Subcutaneous abdominal adipose tissue (tissue), 5 donors: ENCODE measurements around the gene ITGB7.
"Not testable (repeated sequence)": the region's sequence is repeated elsewhere in the genome, so short reads cannot be mapped to it uniquely, and the experiment has no call there.

Experiments used
- H3K27ac ChIP-seq: one replicate; pipeline ENCODE4 v1.7.0; 2013; ENCODE audit warnings: low read depth, mild to moderate bottlenecking, inconsistent platforms, low read length, moderate library complexity
- H3K27me3 ChIP-seq, 5 donors: one replicate each; pipeline ENCODE4 v1.7.0; 2013; ENCODE audit warnings: low read length in 5 of 5, inconsistent platforms in 1 of 5; ENCODE audit not compliant: control insufficient read depth in 5 of 5, insufficient read depth in 4 of 5
- H3K36me3 ChIP-seq, 5 donors: one replicate each; pipeline ENCODE4 v1.7.0; 2013; ENCODE audit warnings: low read length in 5 of 5; ENCODE audit not compliant: control insufficient read depth in 5 of 5, insufficient read depth in 5 of 5
- H3K4me1 ChIP-seq, 5 donors: one replicate each; pipeline ENCODE4 v1.7.0; 2013; ENCODE audit warnings: low read length in 5 of 5, mild to moderate bottlenecking in 3 of 5, moderate library complexity in 1 of 5; ENCODE audit not compliant: control insufficient read depth in 5 of 5, insufficient read depth in 5 of 5
- H3K4me3 ChIP-seq, 5 donors: one replicate each; pipeline ENCODE4 v1.7.0; 2013; ENCODE audit warnings: low read length in 5 of 5, low read depth in 1 of 5
- H3K9ac ChIP-seq, 5 donors: one replicate each; pipeline ENCODE4 v1.7.0; 2013; ENCODE audit warnings: low read length in 5 of 5, mild to moderate bottlenecking in 4 of 5, moderate library complexity in 3 of 5
- H3K9me3 ChIP-seq, 5 donors: one replicate each; pipeline ENCODE4 v1.7.0; 2013; ENCODE audit warnings: low read length in 5 of 5; ENCODE audit not compliant: control insufficient read depth in 5 of 5
- donor health status: healthy.
- donor health status: healthy.
- donor health status: healthy.
- donor health status: healthy.
- donor health status: healthy.

ITGB7 gene

DNA sequence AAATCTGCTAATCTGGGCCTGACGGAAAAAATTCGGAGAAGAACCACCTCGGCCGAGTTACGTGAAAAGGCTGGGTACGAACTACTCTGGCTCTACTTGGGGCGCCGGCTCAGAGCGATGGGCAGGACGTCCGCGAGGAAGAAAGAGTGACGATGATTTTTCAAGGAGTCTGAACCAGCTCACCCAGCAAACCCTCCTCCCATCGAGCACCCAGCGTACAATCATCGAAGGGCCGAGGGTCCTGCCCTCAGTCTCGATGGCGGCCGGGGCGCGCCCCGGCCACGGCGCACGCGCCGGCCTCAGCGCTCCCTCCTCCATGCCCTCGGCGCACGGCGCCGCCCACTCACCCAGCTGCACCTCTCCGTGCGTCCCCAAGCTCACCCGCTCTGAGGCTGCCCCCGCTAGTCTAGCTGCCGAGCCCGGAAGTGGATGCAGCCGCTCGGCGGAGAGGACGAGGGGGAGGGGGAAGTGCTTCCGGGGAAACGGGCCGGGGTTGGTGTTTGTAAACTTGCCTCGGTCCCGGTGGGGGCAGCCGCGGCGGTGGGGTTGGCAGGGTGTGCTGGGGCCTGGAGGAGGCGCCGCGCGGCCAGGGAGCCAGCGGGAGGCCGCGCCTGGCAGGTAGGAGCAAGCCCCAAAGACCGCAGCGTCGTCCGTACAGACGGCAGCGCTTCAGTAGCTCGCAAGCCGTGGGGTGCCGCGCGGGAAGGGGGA is 26.7 kb downstream of the ITGB7 start, which contains the start of the genes CSAD and ZNF740:
Gene CSAD, minus strand, starts transcription at position 706 of the 711 bp plus-strand sequence. CDS start 7,455 bp downstream, outside the sequence.
Gene ZNF740, plus strand, starts transcription at position 503 of the 711 bp plus-strand sequence. CDS start 1,262 bp downstream, outside the sequence.
- Histone ChIP-seq H3K4me3 (peak within 1 kb of the TSS; percentile 74 to 91 (median 85)), H3K4me1 (peaks cover 16 to 61% (median 48%) of the 10 kb centered on the region in 5 donors), H3K27me3 (no peaks in the 10 kb centered on the region)

GRCh38 chr12:53179687-53180219 is 27.3 kb downstream of the ITGB7 start:
- peak overlapping the region; percentile 87 for H3K27ac ChIP-seq
- no peaks in the 10 kb centered on the region for H3K9me3 ChIP-seq
- peaks cover 18 to 65% (median 51%) of the 10 kb centered on the region in 5 donors for H3K4me1 ChIP-seq
- peaks cover 8 to 25% (median 15%) of the 10 kb centered on the region in 5 donors for H3K36me3 ChIP-seq
- H3K4me3 ChIP-seq, result peak overlapping the region; percentile 74 to 91 (median 85)
- H3K9ac ChIP-seq, result peak overlapping the region; percentile 63 to 89 (median 84)
- no peaks in the 10 kb centered on the region for H3K27me3 ChIP-seq

More for the DNA sequence above, 26.7 kb downstream of the ITGB7 start, which contains the start of the genes CSAD and ZNF740:
- Histone ChIP-seq H3K9ac (peak within 1 kb of the TSS; percentile 84 to 91 (median 88)), H3K36me3 (peaks cover 12 to 32% (median 22%) of the 10 kb centered on the region in 5 donors), H3K9me3 (no peaks in the 10 kb centered on the region), H3K27ac (peak within 1 kb of the TSS; percentile 87)

DNA sequence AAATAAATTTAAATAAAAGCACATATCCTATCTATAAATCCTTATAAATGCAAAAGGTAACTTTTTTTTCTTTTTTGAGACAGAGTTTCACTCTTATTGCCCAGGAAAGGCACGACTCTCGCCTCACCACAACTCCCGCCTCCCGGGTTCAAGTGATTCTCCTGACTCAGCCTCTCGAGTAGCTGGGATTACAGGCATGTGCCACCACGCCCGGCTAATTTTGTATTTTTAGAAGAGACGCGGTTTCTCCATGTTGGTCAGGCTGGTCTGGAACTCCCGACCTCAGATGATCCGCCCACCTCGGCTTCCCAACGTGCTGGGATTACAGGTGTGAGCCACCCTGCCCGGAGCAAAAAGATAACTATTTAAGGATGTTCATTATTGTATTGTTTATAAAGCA is 28.2 kb downstream of the ITGB7 start:
- H3K27me3 ChIP-seq, H3K9ac ChIP-seq, H3K4me3 ChIP-seq, H3K9me3 ChIP-seq: not testable (repeated sequence)
- peaks cover 18 to 58% (median 41%) of the 10 kb centered on the region in 5 donors for H3K4me1 ChIP-seq
- peak overlapping the region; percentile 87 for H3K27ac ChIP-seq
- peaks cover 8 to 19% (median 12%) of the 10 kb centered on the region in 5 donors for H3K36me3 ChIP-seq

DNA sequence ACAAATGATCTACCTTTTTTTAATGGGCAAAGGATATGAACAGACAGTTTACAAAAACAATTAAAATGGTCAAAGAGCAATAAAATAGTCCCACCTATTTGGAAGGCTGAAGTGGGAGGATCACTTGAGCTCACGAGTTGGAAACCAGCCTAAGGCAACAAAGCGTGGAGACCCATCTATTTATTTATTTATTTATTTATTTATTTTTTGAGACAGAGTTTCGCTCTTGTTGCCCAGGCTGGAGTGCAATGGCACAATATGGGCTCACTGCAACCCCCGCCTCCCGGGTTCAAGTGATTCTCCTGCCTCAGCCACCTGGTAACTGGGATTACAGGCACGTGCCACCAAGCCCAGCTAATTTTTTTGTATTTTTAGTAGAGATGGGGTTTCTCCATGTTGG is 29.6 kb downstream of the ITGB7 start:
- H3K9me3 ChIP-seq, H3K27me3 ChIP-seq, H3K27ac ChIP-seq, H3K4me3 ChIP-seq: not testable (repeated sequence)
- peaks cover 2 to 12% (median 7%) of the 10 kb centered on the region in 5 donors for H3K36me3 ChIP-seq
- H3K9ac ChIP-seq, result peak overlapping the region in 1 of 5 donors; percentile 24
- H3K4me1 ChIP-seq, result peaks cover 12 to 44% (median 28%) of the 10 kb centered on the region in 5 donors

DNA sequence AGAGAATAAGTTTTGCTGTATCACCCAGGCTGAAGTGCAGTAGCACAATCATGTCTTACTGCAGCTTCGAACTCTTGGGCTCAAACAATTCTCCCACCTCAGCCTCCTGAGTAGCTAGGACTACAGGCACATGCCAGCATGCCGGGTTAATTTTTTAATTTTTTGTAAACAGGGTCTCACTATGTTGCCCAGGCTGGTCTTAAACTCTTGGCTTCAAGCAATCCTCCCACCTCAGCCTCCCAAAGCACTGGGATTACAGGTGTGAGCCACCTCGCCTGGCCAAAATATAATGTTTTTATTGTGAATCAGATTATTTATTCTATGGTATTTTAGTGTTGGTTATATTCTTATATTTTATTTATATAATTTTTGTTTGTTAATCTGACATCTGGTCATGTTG is 30.3 kb downstream of the ITGB7 start:
- H3K4me1 ChIP-seq, result peaks cover 9 to 43% (median 21%) of the 10 kb centered on the region in 5 donors
- peak overlapping the region in 1 of 5 donors; percentile 24 for H3K9ac ChIP-seq
- H3K27ac ChIP-seq, result no peak overlapping the region
- no peaks in the 10 kb centered on the region for H3K27me3 ChIP-seq
- no peaks in the 10 kb centered on the region for H3K9me3 ChIP-seq
- H3K4me3 ChIP-seq, result no peak overlapping the region
- peaks cover 0 to 12% (median 8%) of the 10 kb centered on the region in 5 donors for H3K36me3 ChIP-seq

GRCh38 chr12:53174881-53175491 is 32.1 kb downstream of the ITGB7 start:
- Histone ChIP-seq H3K4me1 (peaks cover 5 to 39% (median 11%) of the 10 kb centered on the region in 5 donors), H3K9me3 (no peaks in the 10 kb centered on the region), H3K9ac (peak overlapping the region in 2 of 5 donors; percentile 20 to 47), H3K4me3 (no peak overlapping the region), H3K27ac (peak overlapping the region; percentile 67), H3K36me3 (peaks cover 0 to 29% (median 23%) of the 10 kb centered on the region in 5 donors), H3K27me3 (no peaks in the 10 kb centered on the region)

DNA sequence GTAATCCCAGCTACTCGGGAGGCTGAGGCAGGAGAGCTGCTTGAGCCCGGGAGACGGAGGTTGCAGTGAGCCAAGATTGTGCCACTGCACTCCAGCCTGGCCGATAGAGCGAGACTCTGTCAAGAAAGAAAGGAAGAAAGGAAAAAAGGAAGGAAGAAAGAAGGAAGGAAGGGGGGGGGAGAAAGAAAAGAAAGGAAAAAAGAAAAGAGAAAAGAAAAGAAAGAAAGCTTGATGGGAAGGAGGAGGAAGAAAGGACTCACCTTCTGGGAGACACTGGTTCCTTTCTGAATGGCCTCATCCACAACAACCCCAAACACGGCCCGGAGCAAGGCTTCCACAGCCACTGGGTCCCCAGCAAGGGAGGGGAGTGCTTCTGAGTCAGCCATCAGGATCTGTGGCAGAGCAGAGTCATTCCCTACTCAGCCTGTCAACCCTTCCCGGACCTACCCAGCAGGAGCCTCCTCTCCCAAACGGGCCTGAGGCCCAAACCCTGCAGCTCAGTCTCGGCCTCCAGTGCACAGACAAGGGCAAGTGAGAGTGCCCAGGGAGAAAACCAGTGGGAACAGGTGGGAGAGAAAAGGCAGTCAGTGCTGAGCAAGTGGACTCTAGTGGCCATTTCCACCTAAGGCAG is 33.9 kb downstream of the ITGB7 start:
- Histone ChIP-seq H3K4me3 (no peak overlapping the region), H3K9me3 (no peaks in the 10 kb centered on the region), H3K36me3 (peaks cover 2 to 35% (median 29%) of the 10 kb centered on the region in 5 donors), H3K27ac (no peak overlapping the region), H3K9ac (no peak overlapping the region), H3K4me1 (peaks cover 3 to 28% (median 5%) of the 10 kb centered on the region in 5 donors), H3K27me3 (no peaks in the 10 kb centered on the region)

DNA sequence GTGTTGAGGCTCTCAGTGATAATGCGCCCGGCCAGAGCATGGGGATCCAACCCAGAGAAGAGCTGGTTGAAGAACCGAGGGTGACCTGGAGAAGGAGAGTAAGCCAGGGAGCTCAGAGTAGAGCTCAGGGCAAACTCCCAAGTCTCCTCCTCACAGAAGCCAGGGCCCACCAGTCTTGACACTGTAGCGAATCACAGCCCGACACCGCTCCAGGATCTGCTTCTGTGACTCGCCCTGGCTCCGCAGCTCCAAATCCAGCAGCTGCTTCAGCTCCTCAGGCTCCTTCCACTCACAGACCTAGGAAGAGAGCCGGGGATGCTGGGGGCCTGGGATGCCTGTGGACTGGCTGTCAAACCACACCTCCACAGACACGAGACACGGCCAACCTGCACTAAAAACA is 34.7 kb downstream of the ITGB7 start:
- peak overlapping the region in 1 of 5 donors; percentile 42 for H3K9ac ChIP-seq
- H3K36me3 ChIP-seq, result peaks cover 9 to 42% (median 37%) of the 10 kb centered on the region in 5 donors
- no peak overlapping the region for H3K27ac ChIP-seq
- H3K4me1 ChIP-seq, result peaks cover 3 to 28% (median 5%) of the 10 kb centered on the region in 5 donors
- no peak overlapping the region for H3K4me3 ChIP-seq
- H3K9me3 ChIP-seq, result no peaks in the 10 kb centered on the region
- H3K27me3 ChIP-seq, result no peaks in the 10 kb centered on the region

DNA sequence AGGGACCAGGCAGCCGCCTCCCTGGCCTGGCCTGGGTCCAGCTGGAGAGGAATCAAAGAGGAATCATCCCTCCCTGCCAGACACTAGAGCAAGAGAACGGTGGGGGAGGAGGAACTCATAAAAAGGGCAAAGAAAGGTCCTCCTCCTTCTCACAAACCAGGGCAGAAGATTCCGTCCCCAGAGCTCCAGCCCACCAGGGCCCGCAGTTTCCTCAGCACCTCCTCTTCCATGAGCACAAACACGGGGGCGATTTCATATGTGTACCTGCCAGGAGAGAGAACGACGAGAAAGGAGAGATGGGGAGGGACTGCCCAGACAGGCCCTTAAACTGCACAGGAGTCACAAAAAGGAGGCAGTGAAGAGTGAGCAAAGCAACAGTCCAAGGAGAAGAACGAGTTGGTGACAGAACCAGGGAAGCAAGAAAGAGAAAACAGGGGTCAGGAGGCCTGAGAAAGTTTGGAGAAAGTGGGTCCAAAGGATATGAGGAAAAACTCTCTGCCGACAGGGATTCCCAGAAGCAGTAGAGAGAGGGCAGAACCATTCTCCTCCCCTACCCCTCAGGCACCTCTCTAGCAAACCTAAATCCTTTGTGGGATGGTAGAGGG is 35.2 kb downstream of the ITGB7 start:
- Histone ChIP-seq H3K9me3 (no peaks in the 10 kb centered on the region), H3K27me3 (no peaks in the 10 kb centered on the region), H3K27ac (peak overlapping the region; percentile 23), H3K4me3 (no peak overlapping the region), H3K36me3 (peaks cover 11 to 47% (median 42%) of the 10 kb centered on the region in 5 donors), H3K4me1 (peaks cover 3 to 28% (median 5%) of the 10 kb centered on the region in 5 donors), H3K9ac (peak overlapping the region in 2 of 5 donors; percentile 13 to 42)
